ENCODE results near the gene MUC6. TPM values are rescaled to one million over a fixed set of nuclear protein-coding genes. Genes with fewer than 3 reads are reported as not detected.

The MUC6 gene
- total RNA-seq, 2 donors from 2014 or later: not detected

DNA sequence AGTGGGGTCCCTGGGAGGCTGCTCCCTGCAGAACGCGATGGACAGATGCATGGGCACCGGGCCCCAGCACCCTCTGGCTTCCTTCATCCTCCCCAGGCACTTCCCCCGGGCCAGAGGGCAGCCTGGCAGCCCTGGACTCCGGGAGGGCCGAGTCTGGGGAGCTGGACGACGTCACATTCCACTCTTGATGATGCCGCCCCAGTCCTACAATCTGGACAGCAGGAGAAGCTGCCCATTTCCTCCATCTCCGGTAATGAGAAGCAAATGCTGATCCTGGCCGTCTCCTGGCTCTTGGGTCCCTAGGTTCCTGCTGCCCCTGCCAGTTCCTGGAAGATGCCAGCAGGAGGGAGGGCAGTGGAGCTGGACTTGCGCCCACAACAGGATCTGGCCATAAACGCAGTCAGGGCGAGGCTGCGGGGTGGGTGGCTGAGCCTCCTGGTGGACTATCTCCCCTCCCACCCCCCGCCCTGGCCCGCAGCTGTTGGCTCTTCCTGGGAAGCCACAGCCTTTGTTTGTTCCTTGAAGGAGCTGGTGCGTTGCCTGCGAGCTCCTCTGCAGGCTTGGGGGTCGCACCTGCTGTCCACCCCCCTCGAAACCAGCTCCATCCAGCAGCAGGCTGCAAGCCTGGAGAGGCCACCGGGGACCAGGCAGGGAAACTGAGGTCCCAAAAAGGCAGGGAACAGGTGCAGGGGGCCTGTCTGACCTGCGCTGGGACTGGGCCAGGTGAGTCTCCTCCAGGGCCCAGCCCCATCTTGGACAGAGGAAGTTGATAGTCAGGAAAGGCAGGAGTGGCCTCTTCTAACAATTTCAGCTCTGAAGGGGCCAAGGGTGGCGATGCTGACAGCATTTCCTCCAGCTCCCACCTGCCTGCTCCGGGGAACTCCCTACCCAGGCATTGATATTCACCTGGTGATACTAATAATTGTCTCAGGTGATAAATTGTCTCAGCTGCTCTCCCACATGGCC is 17.9 kb upstream of the MUC6 start:
- Histone ChIP-seq H3K9me3 (no peaks in the 10 kb centered on the region), H3K4me1 (peaks cover 0 to 22% of the 10 kb centered on the region in 2 donors), H3K4me3 (no peak overlapping the region), H3K27ac (no peak overlapping the region), H3K27me3 (no peaks in the 10 kb centered on the region), H3K36me3 (no peaks in the 10 kb centered on the region)
- TF ChIP-seq, protein P1, sequence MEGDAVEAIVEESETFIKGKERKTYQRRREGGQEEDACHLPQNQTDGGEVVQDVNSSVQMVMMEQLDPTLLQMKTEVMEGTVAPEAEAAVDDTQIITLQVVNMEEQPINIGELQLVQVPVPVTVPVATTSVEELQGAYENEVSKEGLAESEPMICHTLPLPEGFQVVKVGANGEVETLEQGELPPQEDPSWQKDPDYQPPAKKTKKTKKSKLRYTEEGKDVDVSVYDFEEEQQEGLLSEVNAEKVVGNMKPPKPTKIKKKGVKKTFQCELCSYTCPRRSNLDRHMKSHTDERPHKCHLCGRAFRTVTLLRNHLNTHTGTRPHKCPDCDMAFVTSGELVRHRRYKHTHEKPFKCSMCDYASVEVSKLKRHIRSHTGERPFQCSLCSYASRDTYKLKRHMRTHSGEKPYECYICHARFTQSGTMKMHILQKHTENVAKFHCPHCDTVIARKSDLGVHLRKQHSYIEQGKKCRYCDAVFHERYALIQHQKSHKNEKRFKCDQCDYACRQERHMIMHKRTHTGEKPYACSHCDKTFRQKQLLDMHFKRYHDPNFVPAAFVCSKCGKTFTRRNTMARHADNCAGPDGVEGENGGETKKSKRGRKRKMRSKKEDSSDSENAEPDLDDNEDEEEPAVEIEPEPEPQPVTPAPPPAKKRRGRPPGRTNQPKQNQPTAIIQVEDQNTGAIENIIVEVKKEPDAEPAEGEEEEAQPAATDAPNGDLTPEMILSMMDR (IDR thresholded peaks at IDR 0.05): no peak
- no peak for DNase-seq (ENCODE audit: low spot score)

DNA sequence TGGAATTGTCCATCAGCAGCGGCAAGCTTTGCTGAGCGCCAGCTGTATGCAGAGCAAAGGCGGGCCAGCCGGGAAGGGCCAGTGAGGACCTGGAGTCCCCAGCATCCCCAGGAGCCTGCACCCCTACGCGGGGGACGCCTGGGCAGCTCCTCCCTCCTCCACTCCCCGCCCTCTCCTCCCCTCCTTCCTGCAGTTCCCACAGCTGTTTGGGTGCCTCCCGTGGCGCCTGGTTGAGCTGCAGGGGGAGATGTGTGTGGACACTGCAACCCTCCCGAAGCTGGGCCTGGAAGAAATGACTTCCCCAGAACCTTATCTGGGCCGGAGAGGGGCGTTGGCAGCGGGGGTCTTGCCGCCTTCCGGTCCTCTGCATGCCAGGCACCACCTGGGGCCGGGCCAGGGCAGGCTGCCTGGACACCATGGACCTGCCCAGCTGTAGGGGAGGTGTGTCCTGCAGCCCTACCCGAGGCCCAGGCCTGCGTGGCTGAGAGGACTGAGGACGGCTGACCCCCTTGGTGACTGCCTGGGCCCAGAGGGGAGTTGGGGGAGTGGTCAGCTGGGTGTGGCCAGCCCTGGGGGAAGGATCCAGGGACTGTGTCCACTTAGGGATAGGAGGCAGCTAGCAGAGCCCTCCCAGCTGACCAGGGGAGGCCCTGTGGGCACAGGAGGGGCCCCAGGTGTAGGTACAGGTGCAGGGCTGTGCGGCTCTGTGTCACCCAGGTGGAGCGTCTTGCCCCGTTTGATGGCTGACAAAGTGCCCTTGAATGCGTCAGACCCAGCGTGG is 16.8 kb upstream of the MUC6 start:
- TF ChIP-seq, protein P1 (IDR thresholded peaks at IDR 0.05): no peak
- DNase-seq (ENCODE audit: low spot score): no peak
- H3K27ac ChIP-seq: no peak overlapping the region
- H3K27me3 ChIP-seq: no peaks in the 10 kb centered on the region
- no peaks in the 10 kb centered on the region for H3K36me3 ChIP-seq
- no peaks in the 10 kb centered on the region for H3K9me3 ChIP-seq
- H3K4me3 ChIP-seq: no peak overlapping the region
- peaks cover 0 to 22% of the 10 kb centered on the region in 2 donors for H3K4me1 ChIP-seq

DNA sequence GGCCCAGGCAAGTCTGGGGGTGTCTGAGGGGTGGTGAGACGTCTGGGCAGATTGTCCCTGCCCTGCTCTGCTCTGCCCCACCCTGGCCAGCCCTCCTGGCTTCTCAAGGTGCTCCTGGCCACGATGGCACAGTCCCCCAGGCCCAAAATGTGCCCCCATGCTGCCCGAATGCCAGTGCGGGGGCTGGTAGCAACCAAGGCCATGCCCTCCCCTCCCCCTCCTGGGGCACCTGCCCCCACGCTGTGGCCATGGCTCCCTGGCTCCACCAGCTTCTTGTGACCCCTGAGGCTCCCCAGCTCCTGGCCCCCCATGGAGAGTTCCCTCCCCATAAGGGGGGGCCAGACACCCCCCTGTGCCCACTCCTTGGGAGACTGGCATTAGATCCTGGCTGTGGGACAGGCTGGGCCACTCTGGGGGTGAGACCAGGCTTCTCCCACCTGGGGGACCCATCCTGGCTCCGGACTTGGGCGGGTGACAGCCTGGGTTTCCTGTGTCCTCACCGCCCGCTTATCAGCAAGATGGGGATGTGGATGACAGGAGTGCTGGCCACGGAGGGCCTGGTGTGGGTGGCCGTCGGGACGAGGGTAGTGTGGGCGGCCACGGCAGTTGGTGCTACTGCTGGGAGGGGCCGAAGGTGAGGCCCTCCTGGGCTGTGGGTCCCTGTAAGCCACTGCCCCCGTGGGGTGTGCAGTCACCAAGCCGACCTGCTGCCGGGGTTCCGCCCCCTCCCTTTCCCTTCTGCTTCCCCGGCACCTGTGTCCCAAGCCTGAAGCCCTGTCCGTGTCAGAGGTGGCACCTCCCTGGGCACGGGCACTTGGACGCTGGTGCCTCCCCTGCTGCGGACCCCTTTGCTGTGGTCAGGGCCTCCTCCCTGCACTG is 15.9 kb upstream of the MUC6 start:
- no peaks in the 10 kb centered on the region for H3K36me3 ChIP-seq
- H3K27ac ChIP-seq: no peak overlapping the region
- peaks cover 0 to 22% of the 10 kb centered on the region in 2 donors for H3K4me1 ChIP-seq
- DNase-seq (ENCODE audit: low spot score): no peak
- H3K4me3 ChIP-seq: no peak overlapping the region
- no peaks in the 10 kb centered on the region for H3K9me3 ChIP-seq
- no peaks in the 10 kb centered on the region for H3K27me3 ChIP-seq
- TF ChIP-seq, protein P1 (IDR thresholded peaks at IDR 0.05): no peak

DNA sequence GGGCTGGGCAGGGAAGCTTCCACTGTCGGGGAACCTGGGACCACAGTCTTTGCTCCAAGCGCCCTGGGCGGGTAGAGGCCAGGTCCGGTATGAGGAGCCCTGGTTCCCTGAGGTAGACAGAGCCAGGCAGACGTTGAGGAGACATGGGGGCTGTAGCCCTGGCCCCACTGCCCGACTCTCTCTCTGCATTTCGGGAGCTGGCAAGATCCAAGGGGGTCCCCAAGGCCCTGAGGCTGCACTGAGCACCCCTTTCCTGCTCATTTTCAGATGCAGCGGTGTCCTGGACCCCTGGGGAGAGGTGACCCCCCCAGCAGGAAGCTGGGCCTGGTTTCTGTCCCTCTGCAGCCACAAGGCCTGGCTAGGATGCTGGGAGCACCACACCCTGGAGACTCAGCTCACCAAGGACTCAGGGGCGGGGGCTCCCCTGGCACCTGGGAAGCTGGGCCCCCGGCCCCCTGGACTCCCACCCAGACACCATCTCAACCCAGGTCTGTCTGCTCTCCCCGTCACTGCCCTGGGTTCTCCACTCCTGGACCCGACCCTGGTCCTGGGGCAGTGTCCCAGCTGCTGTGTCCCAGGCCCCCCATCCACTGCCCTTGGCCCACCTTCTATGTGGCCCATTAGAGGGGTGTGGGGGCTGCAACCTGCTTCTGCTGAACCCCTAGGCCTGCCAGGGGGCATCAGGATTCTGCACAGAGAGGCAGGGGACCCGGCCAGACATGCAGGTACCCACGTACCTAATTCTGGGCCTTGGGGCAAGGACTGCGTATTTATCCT is 15.0 kb upstream of the MUC6 start:
- H3K4me1 ChIP-seq: peaks cover 0 to 22% of the 10 kb centered on the region in 2 donors
- no peak overlapping the region for H3K4me3 ChIP-seq
- TF ChIP-seq, protein P1 (IDR thresholded peaks at IDR 0.05): peak in 1 of 2 donors; percentile 38
- DNase-seq (ENCODE audit: low spot score): no peak
- H3K27ac ChIP-seq: no peak overlapping the region
- no peaks in the 10 kb centered on the region for H3K27me3 ChIP-seq
- H3K9me3 ChIP-seq: no peaks in the 10 kb centered on the region
- no peaks in the 10 kb centered on the region for H3K36me3 ChIP-seq
